ENCODE measurements around the gene SUPT16H.

DNA sequence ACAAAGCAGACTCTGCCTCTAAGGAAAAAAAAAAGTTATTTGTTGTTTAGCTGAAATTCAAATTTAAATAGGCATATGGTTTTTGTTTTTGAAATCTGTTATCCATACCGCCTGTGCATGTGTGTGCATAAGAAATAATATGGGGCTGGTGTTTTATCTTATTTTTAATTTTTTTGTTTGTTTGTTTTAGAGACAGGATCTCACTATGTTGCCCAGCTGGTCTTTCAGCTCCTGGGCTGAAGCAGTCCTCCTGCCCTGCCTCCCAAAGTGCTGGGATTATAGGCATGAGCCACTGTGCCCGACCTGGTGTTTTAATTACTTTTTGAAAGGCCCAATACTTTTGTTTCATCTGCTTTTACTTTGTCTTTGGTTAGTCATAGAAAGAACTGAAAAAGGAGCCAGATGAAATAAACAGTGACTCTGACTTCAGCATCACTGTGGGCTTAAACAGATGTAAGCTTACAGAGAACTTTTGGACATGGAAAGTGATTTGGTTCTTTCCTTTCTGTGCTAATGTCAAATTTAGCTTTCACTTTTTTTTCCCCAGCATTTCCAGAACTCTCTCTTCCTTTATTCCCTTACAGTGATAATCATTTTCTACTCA is 37.2 kb downstream of the SUPT16H start:
- TF ChIP-seq SUZ12 (IDR thresholded peaks at IDR 0.05; ENCODE audit: extremely low read depth, insufficient read depth, insufficient read length), result no peak
- no peak for TF ChIP-seq YY1 (IDR thresholded peaks at IDR 0.05; ENCODE audit: insufficient read depth, insufficient read length)
- TF ChIP-seq ZNF274 (IDR thresholded peaks at IDR 0.05; ENCODE audit: low read depth, low read length), result no peak
